Lung (tissue), 12 donors: ENCODE data around the gene GNAI2. TPM values are rescaled to one million over a fixed set of nuclear protein-coding genes. Genes with fewer than 3 reads are reported as not detected.

Experiments
- ATAC-seq: fragments of 200-7000 bp; cut with Tn5 transposase; one replicate; pipeline ENCODE4 v1.9.1; 2020; ENCODE audit warnings: moderate number of reproducible peaks; ENCODE audit not compliant: insufficient read depth, low FRiP score
- DNase-seq, 3 donors: peaks; one replicate each; pipeline ENCODE4 v3.0.0-alpha.2; 2013 to 2017
- H3K27ac ChIP-seq, 2 donors: one replicate each; pipeline ENCODE4 v1.5.1; 2013; ENCODE audit warnings: mild to moderate bottlenecking in 2 of 2, moderate library complexity in 2 of 2, control low read depth in 1 of 2, inconsistent platforms in 1 of 2, low read depth in 1 of 2, low read length in 1 of 2
- H3K27me3 ChIP-seq, 3 donors: one replicate each; pipeline ENCODE4 v1.5.1; 2013; ENCODE audit warnings: low read length in 2 of 3; ENCODE audit not compliant: control insufficient read depth in 3 of 3, insufficient read depth in 3 of 3
- H3K36me3 ChIP-seq, 4 donors: one replicate each; pipeline ENCODE4 v1.5.1; 2013; ENCODE audit warnings: low read length in 4 of 4, mild to moderate bottlenecking in 1 of 4, moderate library complexity in 1 of 4; ENCODE audit not compliant: control insufficient read depth in 4 of 4, insufficient read depth in 4 of 4
- H3K4me1 ChIP-seq, 5 donors: one replicate each; pipeline ENCODE4 v1.5.1; 2013; ENCODE audit warnings: low read length in 5 of 5, mild to moderate bottlenecking in 2 of 5, moderate library complexity in 1 of 5; ENCODE audit not compliant: control insufficient read depth in 5 of 5, insufficient read depth in 5 of 5
- H3K4me3 ChIP-seq: one replicate; pipeline ENCODE4 v1.5.1; 2013; ENCODE audit warnings: mild to moderate bottlenecking, control low read depth, moderate library complexity
- H3K9ac ChIP-seq, 2 donors: one replicate each; pipeline ENCODE4 v1.5.1; 2013; ENCODE audit warnings: low read length in 2 of 2, control low read depth in 1 of 2; ENCODE audit not compliant: insufficient read depth in 1 of 2
- H3K9me3 ChIP-seq, 4 donors: one replicate each; pipeline ENCODE4 v1.5.1; 2013; ENCODE audit warnings: low read length in 3 of 4, mild to moderate bottlenecking in 1 of 4, moderate library complexity in 1 of 4; ENCODE audit not compliant: control insufficient read depth in 4 of 4, insufficient read depth in 3 of 4
- WGBS, 2 donors: extraction: QIAGEN DNeasy Blood & Tissue Kit; methylation state at CpG; one replicate each; pipeline ENCODE4 v1.1.7; 2013; 5-methylcytosine and 5-hydroxymethylcytosine counted together
- polyA plus RNA-seq, 2 donors: library from polyadenylated mRNA; stranded (reverse); fragments of 200-250 nt; gene quantifications; one replicate each; pipeline ENCODE4 v1.2.1, GENCODE V29; 2013
- total RNA-seq, 2 donors: library from RNA; depleted of rRNA in 1 of 2; stranded (reverse); fragments of >200 nt in 1 of 2; gene quantifications; one replicate each; pipeline ENCODE4 v1.2.1, GENCODE V29; 2014 to 2021
- TF ChIP-seq, protein P1 (sequence below): IDR thresholded peaks from 2 replicates; pipeline ENCODE4 v1.5.1; 2012; ENCODE audit warnings: mild to moderate bottlenecking; ENCODE audit errors: control extremely low read depth, extremely low read depth
- donor health status: control.
- donor health status: control.
- donor health status: Bipolar disorder and iron deficiency.
- donor health status: healthy.
- donor health status: DM: yes; HTN: yes; CAD: no.

The GNAI2 gene
- total and polyA plus RNA-seq, 4 donors = 217 to 364 (median 278) TPM

- no peaks in the 10 kb centered on the region for H3K9me3 ChIP-seq
- WGBS, 2 donors = 85 to 91% methylated on average over 4 of the region's 4 CpGs
- ATAC-seq (no peak), DNase-seq (no peak)
- H3K27ac ChIP-seq = peak overlapping the region in 1 of 2 donors; percentile 51
- peaks cover 0 to 18% (median 0%) of the 10 kb centered on the region in 5 donors for H3K4me1 ChIP-seq
- H3K9ac ChIP-seq = no peak overlapping the region
- TF ChIP-seq, protein P1, sequence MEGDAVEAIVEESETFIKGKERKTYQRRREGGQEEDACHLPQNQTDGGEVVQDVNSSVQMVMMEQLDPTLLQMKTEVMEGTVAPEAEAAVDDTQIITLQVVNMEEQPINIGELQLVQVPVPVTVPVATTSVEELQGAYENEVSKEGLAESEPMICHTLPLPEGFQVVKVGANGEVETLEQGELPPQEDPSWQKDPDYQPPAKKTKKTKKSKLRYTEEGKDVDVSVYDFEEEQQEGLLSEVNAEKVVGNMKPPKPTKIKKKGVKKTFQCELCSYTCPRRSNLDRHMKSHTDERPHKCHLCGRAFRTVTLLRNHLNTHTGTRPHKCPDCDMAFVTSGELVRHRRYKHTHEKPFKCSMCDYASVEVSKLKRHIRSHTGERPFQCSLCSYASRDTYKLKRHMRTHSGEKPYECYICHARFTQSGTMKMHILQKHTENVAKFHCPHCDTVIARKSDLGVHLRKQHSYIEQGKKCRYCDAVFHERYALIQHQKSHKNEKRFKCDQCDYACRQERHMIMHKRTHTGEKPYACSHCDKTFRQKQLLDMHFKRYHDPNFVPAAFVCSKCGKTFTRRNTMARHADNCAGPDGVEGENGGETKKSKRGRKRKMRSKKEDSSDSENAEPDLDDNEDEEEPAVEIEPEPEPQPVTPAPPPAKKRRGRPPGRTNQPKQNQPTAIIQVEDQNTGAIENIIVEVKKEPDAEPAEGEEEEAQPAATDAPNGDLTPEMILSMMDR = no peak
- H3K27me3 ChIP-seq = no peaks in the 10 kb centered on the region
- H3K4me3 ChIP-seq = no peak overlapping the region
- H3K36me3 ChIP-seq = no peaks in the 10 kb centered on the region
Measured at GRCh38 chr3:50230794-50231125, 5.2 kb upstream of the GNAI2 start.

DNA sequence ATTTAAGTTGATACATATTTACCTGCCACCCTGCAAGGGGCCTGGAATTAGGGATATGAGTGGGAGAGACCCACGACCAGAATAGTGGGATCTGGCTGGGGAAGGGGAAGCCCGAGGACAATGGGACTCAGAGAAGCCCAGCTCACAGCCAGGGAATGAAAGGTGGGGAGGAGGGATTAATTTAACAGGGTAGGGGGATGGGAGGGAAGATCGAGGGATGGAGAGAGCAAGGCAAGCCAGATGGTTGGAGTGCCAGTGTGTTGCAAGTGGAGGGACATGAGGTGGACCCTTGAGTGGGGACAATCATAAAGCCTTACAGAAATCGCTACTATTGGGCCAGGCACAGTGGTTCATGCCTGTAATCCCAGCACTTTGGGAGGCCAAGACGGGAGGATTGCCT is 4.4 kb upstream of the GNAI2 start:
- no peaks in the 10 kb centered on the region for H3K9me3 ChIP-seq
- TF ChIP-seq, protein P1 = no peak
- H3K27ac ChIP-seq = no peak overlapping the region
- H3K9ac ChIP-seq = no peak overlapping the region
- H3K27me3 ChIP-seq = no peaks in the 10 kb centered on the region
- peaks cover 0 to 14% (median 0%) of the 10 kb centered on the region in 5 donors for H3K4me1 ChIP-seq
- ATAC-seq (no peak), DNase-seq (no peak)
- H3K4me3 ChIP-seq = no peak overlapping the region
- no peaks in the 10 kb centered on the region for H3K36me3 ChIP-seq
- 84 to 87% methylated on average over 5 of the region's 5 CpGs for WGBS, 2 donors

GRCh38 chr3:50232303-50232702 is 3.7 kb upstream of the GNAI2 start:
- TF ChIP-seq, protein P1 = no peak
- ATAC-seq (no peak), DNase-seq (no peak)
- H3K4me3 ChIP-seq = no peak overlapping the region
- no peaks in the 10 kb centered on the region for H3K9me3 ChIP-seq
- 74 to 82% methylated on average over 3 of the region's 3 CpGs for WGBS, 2 donors
- no peak overlapping the region for H3K9ac ChIP-seq
- H3K4me1 ChIP-seq = peaks cover 0 to 11% (median 0%) of the 10 kb centered on the region in 5 donors
- no peaks in the 10 kb centered on the region for H3K27me3 ChIP-seq
- H3K36me3 ChIP-seq = no peaks in the 10 kb centered on the region
- H3K27ac ChIP-seq = no peak overlapping the region

GRCh38 chr3:50233176-50233575 is 2.8 kb upstream of the GNAI2 start:
- DNase-seq (peak in 2 of 3 donors; percentile 50 to 58), ATAC-seq (no peak)
- Histone ChIP-seq H3K4me3 (no peak overlapping the region), H3K9me3 (no peaks in the 10 kb centered on the region), H3K36me3 (no peaks in the 10 kb centered on the region), H3K4me1 (peaks cover 0 to 14% (median 0%) of the 10 kb centered on the region in 5 donors), H3K27me3 (no peaks in the 10 kb centered on the region), H3K9ac (no peak overlapping the region), H3K27ac (peak overlapping the region in 1 of 2 donors; percentile 1)
- TF ChIP-seq, protein P1 = no peak
- 84 to 98% methylated on average over 4 of the region's 4 CpGs for WGBS, 2 donors
